HL-60 (cell line): Measurements from ENCODE around the gene DHRS3.

Experiments used
- DNase-seq, 2 experiments: peaks; one replicate each; pipeline ENCODE4 v3.0.0-alpha.2; 2010 to 2020; ENCODE audit warnings: low read depth in 1 of 2, low spot score in 1 of 2
- H3K27ac ChIP-seq: fragments of 250-450 bp; sonication (Bioruptor Pico); replicated peaks from 2 replicates; pipeline ENCODE4 v1.5.1; 2020; ENCODE audit warnings: mild to moderate bottlenecking, moderate library complexity
- H3K27me3 ChIP-seq: fragments of 250-450 bp; sonication (Bioruptor Pico); 2 replicates; pipeline ENCODE4 v1.5.1; 2021; ENCODE audit warnings: mild to moderate bottlenecking, moderate library complexity; ENCODE audit not compliant: insufficient read depth, poor library complexity, severe bottlenecking
- H3K4me3 ChIP-seq: replicated peaks from 2 replicates; pipeline ENCODE4 v1.5.1; 2011; ENCODE audit warnings: mild to moderate bottlenecking, control low read depth, low read length; ENCODE audit not compliant: insufficient read depth
- GABPA ChIP-seq: IDR thresholded peaks from 2 replicates; pipeline ENCODE4 v1.6.1; 2012; ENCODE audit warnings: low read depth
- POLR2AphosphoS5 ChIP-seq: IDR thresholded peaks from 2 replicates; pipeline ENCODE4 v1.6.1; 2012; ENCODE audit warnings: low read depth
- SPI1 ChIP-seq: IDR thresholded peaks from 2 replicates; pipeline ENCODE4 v1.6.1; 2012; ENCODE audit warnings: low read depth, mild to moderate bottlenecking, borderline replicate concordance
- TF ChIP-seq, protein P1 (sequence below): IDR thresholded peaks from one replicate; pipeline ENCODE4 v1.5.1; 2011; ENCODE audit warnings: low read length, control low read depth, inconsistent platforms; ENCODE audit not compliant: insufficient read depth
- TF ChIP-seq, protein P2 (sequence below): IDR thresholded peaks from 2 replicates; pipeline ENCODE4 v1.6.1; 2012; ENCODE audit warnings: low read depth; ENCODE audit not compliant: insufficient replicate concordance

DHRS3 gene

DNA sequence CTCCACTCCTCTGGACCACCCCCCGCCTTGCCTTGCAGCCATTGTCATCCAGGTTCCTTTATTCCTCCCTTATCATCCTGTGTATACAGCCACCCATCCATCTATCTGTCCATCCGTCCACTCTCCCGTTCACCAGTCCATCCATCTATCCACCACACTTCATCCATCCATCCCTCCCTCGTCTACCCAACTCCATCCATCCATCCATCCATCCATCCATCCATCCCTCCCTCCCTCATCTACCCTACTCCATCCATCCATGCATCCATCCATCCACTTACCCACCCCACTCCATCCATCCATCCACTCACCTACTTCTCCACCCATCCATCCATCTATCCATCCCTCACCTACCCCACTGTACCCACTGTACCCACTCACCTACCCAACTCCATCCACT is 35.4 kb downstream of the DHRS3 start:
- H3K27me3 ChIP-seq, result no peaks in the 10 kb centered on the region
- H3K27ac ChIP-seq, result no peak overlapping the region
- TF ChIP-seq GABPA, result no peak
- TF ChIP-seq, protein P1, sequence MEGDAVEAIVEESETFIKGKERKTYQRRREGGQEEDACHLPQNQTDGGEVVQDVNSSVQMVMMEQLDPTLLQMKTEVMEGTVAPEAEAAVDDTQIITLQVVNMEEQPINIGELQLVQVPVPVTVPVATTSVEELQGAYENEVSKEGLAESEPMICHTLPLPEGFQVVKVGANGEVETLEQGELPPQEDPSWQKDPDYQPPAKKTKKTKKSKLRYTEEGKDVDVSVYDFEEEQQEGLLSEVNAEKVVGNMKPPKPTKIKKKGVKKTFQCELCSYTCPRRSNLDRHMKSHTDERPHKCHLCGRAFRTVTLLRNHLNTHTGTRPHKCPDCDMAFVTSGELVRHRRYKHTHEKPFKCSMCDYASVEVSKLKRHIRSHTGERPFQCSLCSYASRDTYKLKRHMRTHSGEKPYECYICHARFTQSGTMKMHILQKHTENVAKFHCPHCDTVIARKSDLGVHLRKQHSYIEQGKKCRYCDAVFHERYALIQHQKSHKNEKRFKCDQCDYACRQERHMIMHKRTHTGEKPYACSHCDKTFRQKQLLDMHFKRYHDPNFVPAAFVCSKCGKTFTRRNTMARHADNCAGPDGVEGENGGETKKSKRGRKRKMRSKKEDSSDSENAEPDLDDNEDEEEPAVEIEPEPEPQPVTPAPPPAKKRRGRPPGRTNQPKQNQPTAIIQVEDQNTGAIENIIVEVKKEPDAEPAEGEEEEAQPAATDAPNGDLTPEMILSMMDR, result no peak
- no peak for TF ChIP-seq SPI1
- no peak for TF ChIP-seq POLR2AphosphoS5
- no peak overlapping the region for H3K4me3 ChIP-seq
- no peak for DNase-seq

DNA sequence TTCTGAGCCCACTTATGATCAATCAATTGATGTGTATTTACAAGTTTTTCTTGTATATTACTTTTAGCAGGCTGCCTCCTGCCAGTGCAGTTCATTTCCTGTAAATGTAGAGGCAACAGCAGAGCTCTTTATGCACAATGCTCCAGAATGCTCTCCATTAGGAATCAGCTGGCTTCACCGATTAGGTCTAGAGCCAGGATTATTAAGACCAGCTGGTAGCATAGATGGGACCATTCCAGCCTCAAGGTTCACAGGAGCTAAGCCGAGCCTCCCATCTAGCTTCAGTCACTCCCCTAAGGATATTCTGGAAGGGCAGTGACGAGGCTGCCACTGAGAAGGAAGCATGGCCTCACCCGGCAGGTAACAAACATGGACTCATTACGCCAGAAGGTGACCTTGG is 36.8 kb downstream of the DHRS3 start:
- no peak for DNase-seq
- TF ChIP-seq, protein P2, sequence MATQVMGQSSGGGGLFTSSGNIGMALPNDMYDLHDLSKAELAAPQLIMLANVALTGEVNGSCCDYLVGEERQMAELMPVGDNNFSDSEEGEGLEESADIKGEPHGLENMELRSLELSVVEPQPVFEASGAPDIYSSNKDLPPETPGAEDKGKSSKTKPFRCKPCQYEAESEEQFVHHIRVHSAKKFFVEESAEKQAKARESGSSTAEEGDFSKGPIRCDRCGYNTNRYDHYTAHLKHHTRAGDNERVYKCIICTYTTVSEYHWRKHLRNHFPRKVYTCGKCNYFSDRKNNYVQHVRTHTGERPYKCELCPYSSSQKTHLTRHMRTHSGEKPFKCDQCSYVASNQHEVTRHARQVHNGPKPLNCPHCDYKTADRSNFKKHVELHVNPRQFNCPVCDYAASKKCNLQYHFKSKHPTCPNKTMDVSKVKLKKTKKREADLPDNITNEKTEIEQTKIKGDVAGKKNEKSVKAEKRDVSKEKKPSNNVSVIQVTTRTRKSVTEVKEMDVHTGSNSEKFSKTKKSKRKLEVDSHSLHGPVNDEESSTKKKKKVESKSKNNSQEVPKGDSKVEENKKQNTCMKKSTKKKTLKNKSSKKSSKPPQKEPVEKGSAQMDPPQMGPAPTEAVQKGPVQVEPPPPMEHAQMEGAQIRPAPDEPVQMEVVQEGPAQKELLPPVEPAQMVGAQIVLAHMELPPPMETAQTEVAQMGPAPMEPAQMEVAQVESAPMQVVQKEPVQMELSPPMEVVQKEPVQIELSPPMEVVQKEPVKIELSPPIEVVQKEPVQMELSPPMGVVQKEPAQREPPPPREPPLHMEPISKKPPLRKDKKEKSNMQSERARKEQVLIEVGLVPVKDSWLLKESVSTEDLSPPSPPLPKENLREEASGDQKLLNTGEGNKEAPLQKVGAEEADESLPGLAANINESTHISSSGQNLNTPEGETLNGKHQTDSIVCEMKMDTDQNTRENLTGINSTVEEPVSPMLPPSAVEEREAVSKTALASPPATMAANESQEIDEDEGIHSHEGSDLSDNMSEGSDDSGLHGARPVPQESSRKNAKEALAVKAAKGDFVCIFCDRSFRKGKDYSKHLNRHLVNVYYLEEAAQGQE, result no peak
- no peak for TF ChIP-seq GABPA
- no peak for TF ChIP-seq POLR2AphosphoS5
- no peak overlapping the region for H3K27ac ChIP-seq
- H3K27me3 ChIP-seq, result no peaks in the 10 kb centered on the region
- no peak overlapping the region for H3K4me3 ChIP-seq

DNA sequence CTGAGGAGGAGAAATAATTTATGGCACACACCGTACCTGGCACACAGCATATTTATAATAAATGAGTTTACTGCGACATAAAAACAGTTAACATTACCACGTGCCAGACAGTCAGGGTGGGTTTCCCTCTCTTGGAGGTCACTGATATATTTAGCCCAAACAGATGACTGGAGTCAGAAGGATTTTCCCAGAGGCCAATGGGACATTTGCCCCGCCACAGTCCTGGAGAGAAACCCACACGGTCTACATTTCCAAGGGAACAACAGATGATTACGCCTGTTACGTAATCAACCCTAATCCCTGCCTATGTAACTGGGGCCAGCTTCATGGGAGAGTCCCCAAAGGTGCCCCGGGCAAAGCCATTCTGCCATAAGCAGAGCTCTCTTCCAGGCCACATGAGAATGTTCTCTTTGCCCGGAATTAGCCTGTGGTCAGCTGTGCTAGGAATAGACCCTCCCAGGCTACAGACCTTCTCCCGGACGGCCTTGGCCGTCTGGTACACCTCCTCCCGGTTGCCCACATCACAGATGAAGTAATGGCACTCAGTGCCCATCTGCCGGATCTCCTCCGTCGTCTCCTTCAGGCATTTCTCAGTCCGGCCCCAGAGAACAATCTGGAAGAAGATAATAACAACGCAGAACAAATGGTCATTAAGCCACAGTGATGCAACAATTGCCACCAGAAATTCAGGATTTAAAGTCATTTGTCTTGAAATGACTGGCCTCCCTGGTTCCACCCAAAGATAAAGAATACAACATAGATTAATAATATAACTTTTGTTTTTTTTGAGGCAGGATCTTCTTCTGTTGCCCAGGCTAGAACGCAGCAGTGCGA is 37.7 kb downstream of the DHRS3 start:
- DNase-seq, result no peak
- H3K4me3 ChIP-seq, result no peak overlapping the region
- no peaks in the 10 kb centered on the region for H3K27me3 ChIP-seq
- TF ChIP-seq SPI1 (no peak), GABPA (no peak), POLR2AphosphoS5 (no peak)
- TF ChIP-seq, protein P2, result no peak
- TF ChIP-seq, protein P1, result no peak
- H3K27ac ChIP-seq, result no peak overlapping the region

DNA sequence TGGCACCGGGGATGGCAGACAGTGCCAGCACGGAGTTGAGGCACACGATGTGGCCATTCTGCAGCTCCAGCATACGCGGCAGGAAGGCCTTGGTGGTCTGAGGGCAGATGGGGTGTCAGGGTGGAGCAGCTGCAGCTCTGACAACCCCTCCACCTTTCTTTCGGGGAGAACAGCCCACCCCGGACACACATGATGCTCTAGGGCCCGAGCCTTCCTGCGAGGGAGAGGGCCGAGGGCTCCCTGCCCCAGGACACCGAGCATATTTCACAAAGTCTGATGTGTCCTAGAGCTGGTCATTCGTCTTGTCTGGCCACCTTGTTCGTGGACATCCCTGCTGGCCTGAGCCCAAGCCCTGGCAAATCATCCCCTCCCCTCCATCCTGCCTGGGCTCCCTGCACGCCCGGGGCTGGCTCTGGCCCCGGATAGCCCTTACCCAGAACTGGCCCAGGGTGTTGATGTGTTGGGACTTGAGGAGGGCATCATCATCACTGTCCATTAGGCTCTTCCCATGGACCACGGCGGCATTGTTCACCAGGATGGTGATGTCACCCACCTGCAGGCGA is 39.1 kb downstream of the DHRS3 start:
- Histone ChIP-seq H3K4me3 (no peak overlapping the region), H3K27ac (no peak overlapping the region), H3K27me3 (no peaks in the 10 kb centered on the region)
- TF ChIP-seq GABPA (no peak), SPI1 (no peak), POLR2AphosphoS5 (no peak)
- TF ChIP-seq, protein P2, result no peak
- TF ChIP-seq, protein P1, result no peak
- no peak for DNase-seq
